ENCODE data around the gene KRT5.
"Not testable (repeated sequence)": the region's sequence is repeated elsewhere in the genome, so short reads cannot be mapped to it uniquely, and the experiment has no call there.

KRT5 gene

DNA sequence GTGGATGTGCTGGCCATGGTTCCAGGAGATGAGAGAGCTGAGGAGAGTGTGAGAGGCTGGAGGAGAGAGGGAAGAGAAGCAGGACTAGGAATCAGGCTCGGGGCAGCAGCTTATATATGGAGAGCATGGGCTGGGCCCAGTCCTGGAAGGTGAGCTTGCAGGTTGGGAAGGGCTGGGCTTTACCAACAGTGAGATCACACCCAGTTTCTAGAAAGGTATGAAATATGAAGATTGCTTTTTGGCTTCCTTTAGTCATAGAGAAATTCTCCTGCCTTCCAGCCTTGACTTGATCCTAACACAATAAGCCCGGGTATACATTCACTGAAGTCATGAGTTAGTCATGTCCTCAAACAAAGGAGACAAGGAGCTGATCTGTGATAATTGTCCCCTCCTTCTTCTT is 27.0 kb downstream of the KRT5 start, which contains the start of gene KRT6A:
TSS of gene KRT6A (minus strand) at position 86 of the 400 bp plus-strand sequence. CDS start at position 17, 69 bp downstream.
- no peak for DNase-seq (ENCODE audit: low read depth)

DNA sequence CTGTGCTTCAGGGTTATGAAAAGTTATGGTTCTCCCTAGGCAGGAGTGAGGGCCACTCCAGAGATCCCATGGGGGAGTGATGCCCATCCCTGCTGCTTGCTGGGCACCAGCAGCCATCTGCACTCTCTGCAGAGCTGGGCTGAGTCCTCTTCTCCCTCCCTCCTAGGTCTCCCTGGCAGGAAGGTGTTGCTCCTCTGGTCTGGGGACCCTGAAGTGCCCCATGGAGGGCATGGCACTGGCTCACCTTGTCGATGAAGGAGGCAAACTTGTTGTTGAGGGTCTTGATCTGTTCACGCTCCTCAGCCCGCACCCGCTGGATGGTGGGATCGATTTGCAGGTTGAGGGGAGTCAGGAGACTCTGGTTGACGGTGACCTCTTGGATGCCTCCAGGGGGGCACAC is 27.8 kb downstream of the KRT5 start:
- not testable (repeated sequence) for DNase-seq (ENCODE audit: low read depth)

DNA sequence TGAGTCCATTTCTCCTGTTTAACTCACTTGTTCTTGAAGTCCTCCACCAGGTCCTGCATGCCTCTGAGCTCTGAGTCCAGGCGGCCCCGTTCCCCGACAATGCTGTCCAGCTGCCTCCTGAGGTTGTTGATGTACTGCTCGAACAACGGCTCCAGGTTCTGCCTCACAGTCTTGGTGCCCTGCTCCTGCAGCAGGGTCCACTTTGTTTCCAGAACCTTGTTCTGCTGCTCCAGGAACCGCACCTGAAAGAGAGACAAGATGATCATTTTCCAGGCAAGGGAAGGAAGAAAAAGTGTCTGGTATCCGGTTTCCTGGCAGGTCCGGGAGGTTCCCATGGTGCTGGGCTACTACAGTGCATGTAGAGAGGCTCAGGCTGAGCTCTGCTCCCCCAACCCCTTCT is 28.7 kb downstream of the KRT5 start:
- not testable (repeated sequence) for DNase-seq (ENCODE audit: low read depth)

DNA sequence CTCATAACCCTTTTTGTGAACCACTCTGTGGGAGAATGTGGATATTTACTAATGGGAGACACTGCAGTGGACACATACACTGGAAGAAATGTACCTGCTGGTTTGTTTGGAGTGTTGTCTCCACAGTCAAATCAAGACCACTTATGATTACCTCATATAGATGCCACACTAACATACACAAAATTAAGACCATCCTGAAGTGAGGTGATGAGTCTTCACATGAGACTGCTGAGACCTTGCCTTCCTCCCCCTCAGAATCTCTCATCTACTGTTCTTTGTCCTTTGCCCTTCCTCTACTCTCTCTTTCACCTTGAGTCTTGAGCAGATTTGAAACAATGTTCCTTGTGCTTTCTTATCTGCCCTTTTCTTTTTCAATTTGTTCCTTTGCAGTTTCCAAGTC is 31.5 kb downstream of the KRT5 start:
- DNase-seq (ENCODE audit: low read depth) = no peak

DNA sequence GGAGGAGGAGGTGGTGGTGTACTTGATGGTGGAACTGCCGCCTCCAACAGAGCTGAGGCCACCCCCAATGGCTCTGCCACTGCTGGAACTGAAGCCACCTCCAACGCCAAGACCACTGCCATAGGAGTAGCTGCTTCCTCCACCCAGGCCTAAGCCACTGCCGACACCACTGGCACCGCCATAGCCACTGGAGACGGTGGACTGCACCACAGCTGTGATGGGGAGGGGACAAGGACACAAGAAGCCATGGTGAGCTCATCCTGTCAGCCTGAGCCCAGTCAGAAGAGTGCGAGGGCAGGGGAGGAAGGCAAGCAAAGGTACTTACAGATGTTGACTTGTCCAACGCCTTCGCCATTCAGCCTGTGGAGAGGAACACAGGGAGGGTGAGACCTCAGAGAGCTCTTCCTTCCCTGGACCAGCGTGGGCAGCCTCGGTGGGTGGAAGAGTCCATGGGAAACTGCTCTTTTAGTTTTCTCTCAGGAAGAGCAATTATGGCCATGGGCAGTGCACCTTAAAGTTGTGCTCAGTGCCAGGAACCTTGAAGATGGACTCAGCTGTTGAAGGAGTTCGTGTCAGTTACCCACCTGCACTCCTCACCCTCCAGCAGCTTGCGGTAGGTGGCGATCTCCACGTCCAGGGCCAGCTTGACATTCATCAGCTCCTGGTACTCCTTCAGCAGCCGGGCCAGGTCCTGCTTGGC is 32.3 kb downstream of the KRT5 start:
- DNase-seq (ENCODE audit: low read depth) = not testable (repeated sequence)

DNA sequence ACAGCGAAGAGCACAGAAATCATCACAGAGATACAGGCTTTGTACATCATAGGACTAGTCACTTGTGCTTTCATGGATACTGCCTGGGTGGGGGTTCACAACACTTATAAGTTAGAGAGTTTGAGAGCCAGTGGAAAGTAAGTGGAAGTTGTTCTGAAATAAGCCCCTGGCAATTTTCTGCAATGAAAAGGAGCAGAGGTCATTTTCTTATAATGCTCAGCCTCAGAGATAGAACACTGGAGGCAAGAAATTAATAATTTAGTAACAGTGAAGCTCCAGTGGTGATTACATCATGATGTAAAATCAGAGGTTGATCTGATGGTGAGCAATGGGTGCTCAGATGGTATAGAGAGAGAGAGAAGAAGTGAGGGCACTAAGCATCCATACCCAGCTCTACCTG is 33.0 kb downstream of the KRT5 start:
- DNase-seq (ENCODE audit: low read depth) = no peak

DNA sequence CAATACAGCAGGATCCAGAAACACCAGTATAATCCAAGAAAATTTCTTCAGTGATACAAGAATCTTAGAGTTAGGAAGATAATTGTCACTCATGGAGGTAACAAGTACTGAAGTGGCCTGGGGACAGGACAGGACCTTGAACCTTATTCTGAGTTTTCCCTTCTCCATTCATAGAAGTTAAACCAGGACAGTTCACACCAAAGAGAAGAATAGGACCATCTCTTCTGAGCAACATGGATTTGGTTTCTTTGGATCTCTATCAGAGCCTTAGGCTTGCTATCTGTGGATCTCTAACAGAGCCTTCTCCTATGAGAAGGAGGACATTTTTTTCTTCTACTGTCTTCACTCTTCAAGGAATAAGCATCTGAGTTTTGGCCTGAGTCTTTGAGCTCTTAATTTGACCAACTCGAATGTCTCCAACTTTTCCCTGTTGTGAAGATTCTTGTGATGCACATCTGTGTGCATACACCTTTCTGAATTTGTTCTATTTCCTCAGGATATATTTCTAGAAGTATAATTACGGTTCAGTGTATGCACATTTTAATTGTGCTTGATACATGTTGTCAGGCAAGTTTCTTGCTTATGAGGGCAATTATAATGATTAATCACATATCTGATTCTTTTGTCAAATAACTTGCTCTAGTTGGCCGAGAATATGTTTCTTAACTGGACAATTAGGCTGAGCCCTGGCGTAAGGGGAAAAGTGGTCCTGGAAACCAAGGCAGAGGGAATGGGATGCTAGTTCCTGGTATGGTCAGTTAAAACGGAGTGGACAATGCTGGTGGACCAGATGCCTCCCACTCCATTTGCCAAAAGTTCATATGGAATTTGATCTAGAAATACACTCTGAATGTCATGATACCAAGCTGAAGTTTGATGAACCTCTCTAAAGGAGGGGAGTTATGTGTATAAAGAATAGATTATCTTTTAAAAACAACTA is 33.8 kb downstream of the KRT5 start:
- no peak for DNase-seq (ENCODE audit: low read depth)

DNA sequence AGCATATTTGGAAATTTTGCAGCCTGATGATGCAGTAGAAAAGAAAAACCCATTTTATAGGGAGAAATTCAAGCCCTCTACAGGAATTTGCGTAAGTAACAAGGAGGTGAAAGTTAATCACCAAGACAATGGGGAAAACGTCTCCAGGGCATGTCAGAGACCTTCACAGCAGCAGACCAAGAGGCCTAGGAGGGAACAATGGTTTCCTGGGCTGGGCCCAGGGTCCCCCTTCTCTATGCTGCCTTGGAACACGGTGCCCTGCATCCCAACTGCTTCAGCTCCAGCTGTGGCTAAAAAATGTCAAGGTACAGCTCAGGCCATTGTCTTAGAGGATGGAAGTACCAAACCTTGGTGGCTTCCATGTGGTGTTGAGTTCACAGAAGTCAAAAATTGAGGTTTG is 40.1 kb downstream of the KRT5 start:
- no peak for DNase-seq (ENCODE audit: low read depth)

DNA sequence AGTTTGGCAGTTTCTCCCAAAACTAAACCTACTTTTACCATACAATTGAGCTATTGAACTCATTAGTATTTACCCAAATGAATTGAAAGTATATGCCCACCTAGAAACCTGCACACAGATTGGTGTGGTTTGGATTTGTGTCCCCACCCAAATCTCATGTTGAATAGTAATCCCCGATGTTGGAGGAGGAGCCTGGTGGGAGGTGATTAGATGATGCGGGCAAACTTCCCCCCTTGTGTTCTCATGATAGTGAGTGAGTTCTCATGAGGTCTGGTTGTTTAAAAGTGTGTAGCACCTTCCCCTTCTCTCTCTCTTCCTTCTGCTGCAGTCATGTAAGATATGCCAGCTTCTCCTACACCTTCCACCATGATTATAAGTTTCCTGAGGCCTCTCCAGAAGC is 42.5 kb downstream of the KRT5 start:
- no peak for DNase-seq (ENCODE audit: low read depth)

DNA sequence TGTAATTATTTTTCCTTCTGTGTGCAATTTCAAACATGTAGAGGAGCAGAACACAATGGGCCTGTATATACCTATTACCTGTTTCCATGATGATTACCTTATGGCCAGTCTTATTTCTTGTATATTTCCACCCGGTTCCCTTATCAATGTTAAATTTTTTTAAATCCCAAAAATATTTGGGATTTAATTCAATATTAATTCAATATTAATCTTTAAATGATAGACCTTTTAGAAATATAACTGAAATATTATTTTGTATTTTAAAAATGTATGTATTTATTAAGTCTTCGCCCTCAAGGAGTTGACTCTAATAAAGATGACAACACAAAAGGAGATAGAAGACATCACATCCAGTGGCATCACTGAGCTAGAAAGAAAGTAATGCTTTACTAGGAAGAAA is 46.0 kb downstream of the KRT5 start:
- DNase-seq (ENCODE audit: low read depth) = no peak

DNA sequence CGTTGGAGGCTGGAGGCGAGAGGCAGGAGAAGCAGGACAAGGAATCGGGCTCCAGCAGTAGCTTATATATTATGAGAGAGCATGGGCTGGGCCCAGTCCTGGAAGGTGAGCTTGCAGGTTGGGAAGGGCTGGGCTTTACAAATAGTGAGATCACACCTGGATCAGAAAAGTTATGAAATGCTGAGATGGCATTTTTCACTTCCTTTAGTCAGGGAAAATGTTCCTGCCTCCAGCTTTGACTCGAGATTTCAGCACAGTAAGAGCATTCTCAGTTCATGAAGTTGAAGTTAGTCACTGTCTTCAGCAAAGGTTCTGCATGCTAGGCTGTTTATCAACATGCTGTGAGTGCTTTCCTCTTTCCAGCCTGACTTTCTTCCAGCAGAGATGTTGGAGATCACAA is 46.4 kb downstream of the KRT5 start, which contains the start of gene KRT6C:
TSS of gene KRT6C (minus strand) at position 38 of the 400 bp plus-strand sequence. CDS start 68 bp downstream, outside the sequence.
- no peak for DNase-seq (ENCODE audit: low read depth)

DNA sequence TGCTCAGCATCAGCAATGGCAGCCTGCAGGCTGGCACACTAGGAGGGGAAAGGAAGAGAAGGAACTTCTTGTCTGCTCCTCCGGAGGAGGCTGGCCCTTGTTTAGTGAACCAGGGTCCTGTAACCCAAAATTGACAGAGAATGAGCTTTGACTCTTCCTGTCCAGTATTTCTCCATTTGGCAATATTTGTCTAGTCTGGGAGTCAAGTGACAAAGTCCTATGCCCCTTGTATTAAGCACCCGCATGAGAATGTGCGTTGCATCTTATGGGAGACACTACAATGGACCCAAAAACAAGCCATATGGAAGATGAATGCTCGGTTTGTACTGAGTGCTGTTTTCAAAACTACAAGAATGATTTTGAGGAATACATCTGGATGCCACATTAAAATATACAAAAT is 50.3 kb downstream of the KRT5 start:
- DNase-seq (ENCODE audit: low read depth) = no peak

DNA sequence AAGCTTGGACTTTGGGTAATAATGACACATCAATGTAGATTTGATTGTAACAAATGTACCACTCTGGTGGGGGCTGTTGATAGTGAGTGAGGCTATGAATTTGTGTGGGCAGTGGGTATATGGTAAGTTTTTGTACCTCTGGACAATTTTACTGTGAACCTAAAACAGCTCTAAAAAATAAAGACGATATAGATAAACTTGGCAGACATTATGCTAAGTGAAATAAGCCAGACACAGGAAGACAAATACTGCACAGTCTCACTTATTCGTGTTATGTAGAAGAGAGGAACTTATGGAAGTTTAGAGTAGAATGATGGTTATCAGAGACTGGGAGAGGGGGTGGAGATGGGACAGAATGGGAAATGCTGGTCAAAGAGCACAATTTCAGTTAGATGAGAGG is 55.3 kb downstream of the KRT5 start:
- DNase-seq (ENCODE audit: low read depth) = no peak
